HepG2 (cell line): ENCODE data around the gene UAP1L1. TPM values are rescaled to one million over a fixed set of nuclear protein-coding genes. Genes with fewer than 3 reads are reported as not detected.

Source experiments
- GABPB1 ChIP-seq: IDR thresholded peaks from 2 replicates; pipeline ENCODE4 v1.6.1; 2016; ENCODE audit warnings: mild to moderate bottlenecking, missing genetic modification reagents, moderate library complexity, missing compliant biosample characterization
- MED1 ChIP-seq: sonication (generic); formaldehyde crosslinking; IDR thresholded peaks from 2 replicates; pipeline ENCODE4 v1.4.0; 2020; ENCODE audit warnings: missing genetic modification reagents
- PHF21A ChIP-seq: sonication (generic); formaldehyde crosslinking; IDR thresholded peaks from 2 replicates; pipeline ENCODE4 v1.5.0; 2020; ENCODE audit warnings: mild to moderate bottlenecking, missing genetic modification reagents
- RBFOX2 ChIP-seq: fragments of 200-400 bp; formaldehyde crosslinking; IDR thresholded peaks from 2 replicates; pipeline ENCODE4 v1.6.1; 2017; ENCODE audit warnings: low read depth, mild to moderate bottlenecking, low read length
- ZBTB44 ChIP-seq: sonication (generic); formaldehyde crosslinking; IDR thresholded peaks from 2 replicates; pipeline ENCODE4 v1.4.0; 2020; ENCODE audit warnings: missing genetic modification reagents
- ZNF138 ChIP-seq: sonication (generic); formaldehyde crosslinking; IDR thresholded peaks from 2 replicates; pipeline ENCODE4 v1.5.0; 2020; ENCODE audit warnings: mild to moderate bottlenecking, low read depth, missing genetic modification reagents
- ZNF546 ChIP-seq: sonication (generic); formaldehyde crosslinking; conservative IDR thresholded peaks from 2 replicates; pipeline ENCODE4 v1.8.1; 2023; ENCODE audit warnings: mild to moderate bottlenecking, missing genetic modification reagents
- ZNF609 ChIP-seq: sonication (generic); formaldehyde crosslinking; IDR thresholded peaks from 2 replicates; pipeline ENCODE4 v1.4.0; 2020; ENCODE audit warnings: mild to moderate bottlenecking, missing genetic modification reagents, borderline replicate concordance
- polyA plus RNA-seq, 8 experiments: library from polyadenylated mRNA; depleted of rRNA in 3 of 8; stranded (reverse) in 7 of 8; unstranded in 1 of 8; fragments of >200 nt; fragmentation: Illumina TruSeq in 4 of 8; extraction: Trizol in 4 of 8; gene quantifications; 2 replicates each; pipeline versions ENCODE4 v1.2.1 to v1.2.3, GENCODE V29; 2011 to 2016; ENCODE audit warnings: low read depth in 4 of 8, missing spikeins in 1 of 8, mixed read lengths in 1 of 8; ENCODE audit not compliant: insufficient read depth in 1 of 8
- total RNA-seq, 5 experiments: library from RNA; depleted of rRNA; stranded (reverse); fragments of >200 nt; fragmentation: Illumina TruSeq; extraction: Trizol; gene quantifications; 2 replicates each; pipeline ENCODE4 v1.2.3, GENCODE V29; 2016; ENCODE audit warnings: low read depth in 1 of 5
- TF ChIP-seq, protein P1 (sequence below): sonication (generic); formaldehyde crosslinking; IDR thresholded peaks from 2 replicates; pipeline ENCODE4 v1.4.0; 2020; ENCODE audit warnings: missing genetic modification reagents

The UAP1L1 gene
- total and polyA plus RNA-seq, 2 of the 13 experiments (the other 11 are each of a cell fraction or from before 2014, with no cell fraction given): 5.4 to 6.4 TPM

DNA sequence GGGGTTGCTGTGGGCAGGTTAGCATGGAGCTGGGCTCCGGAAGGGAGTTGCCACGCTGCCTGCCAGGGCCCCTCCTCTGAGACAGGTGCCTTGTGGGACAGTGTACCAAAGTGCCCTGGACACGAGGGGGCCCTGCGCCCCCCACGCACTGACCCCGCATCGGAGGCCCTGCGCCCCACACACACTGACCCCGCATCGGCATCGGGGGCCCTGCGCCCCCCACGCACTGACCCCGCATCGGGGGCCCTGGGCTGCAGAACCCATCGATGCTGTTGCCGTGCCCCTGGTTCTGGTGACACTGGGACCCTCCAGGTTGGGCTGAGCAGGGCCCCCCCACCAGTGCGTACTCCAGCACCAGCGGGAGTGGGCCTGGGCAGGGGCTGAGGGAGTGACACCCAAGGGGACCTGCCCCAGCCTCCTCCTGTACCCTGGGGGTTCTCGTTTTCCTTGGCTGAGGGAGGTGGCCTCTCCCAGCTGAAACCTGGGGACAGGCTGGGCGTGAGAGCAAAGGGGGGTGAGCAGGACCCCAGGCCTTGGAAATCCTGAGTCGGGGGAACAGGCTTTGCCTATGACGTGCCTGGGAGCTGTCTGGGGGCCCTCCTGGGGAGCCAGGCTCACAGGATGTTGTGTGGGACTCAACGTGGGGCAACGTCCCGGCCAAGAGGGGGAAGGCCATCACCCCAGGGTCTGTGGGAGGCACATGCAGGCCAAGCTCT lies 13.8 kb upstream of the UAP1L1 start (continued):
- TF ChIP-seq, protein P1, sequence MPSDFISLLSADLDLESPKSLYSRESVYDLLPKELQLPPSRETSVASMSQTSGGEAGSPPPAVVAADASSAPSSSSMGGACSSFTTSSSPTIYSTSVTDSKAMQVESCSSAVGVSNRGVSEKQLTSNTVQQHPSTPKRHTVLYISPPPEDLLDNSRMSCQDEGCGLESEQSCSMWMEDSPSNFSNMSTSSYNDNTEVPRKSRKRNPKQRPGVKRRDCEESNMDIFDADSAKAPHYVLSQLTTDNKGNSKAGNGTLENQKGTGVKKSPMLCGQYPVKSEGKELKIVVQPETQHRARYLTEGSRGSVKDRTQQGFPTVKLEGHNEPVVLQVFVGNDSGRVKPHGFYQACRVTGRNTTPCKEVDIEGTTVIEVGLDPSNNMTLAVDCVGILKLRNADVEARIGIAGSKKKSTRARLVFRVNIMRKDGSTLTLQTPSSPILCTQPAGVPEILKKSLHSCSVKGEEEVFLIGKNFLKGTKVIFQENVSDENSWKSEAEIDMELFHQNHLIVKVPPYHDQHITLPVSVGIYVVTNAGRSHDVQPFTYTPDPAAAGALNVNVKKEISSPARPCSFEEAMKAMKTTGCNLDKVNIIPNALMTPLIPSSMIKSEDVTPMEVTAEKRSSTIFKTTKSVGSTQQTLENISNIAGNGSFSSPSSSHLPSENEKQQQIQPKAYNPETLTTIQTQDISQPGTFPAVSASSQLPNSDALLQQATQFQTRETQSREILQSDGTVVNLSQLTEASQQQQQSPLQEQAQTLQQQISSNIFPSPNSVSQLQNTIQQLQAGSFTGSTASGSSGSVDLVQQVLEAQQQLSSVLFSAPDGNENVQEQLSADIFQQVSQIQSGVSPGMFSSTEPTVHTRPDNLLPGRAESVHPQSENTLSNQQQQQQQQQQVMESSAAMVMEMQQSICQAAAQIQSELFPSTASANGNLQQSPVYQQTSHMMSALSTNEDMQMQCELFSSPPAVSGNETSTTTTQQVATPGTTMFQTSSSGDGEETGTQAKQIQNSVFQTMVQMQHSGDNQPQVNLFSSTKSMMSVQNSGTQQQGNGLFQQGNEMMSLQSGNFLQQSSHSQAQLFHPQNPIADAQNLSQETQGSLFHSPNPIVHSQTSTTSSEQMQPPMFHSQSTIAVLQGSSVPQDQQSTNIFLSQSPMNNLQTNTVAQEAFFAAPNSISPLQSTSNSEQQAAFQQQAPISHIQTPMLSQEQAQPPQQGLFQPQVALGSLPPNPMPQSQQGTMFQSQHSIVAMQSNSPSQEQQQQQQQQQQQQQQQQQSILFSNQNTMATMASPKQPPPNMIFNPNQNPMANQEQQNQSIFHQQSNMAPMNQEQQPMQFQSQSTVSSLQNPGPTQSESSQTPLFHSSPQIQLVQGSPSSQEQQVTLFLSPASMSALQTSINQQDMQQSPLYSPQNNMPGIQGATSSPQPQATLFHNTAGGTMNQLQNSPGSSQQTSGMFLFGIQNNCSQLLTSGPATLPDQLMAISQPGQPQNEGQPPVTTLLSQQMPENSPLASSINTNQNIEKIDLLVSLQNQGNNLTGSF (CRISPR knock-in tag): no peak
- TF ChIP-seq ZNF609 (CRISPR knock-in tag) (0 out of 2 replicates have a peak, but pooled peaks have one; percentile 11), RBFOX2 (peak; percentile 47; the same call in 1 of the 2 replicates), PHF21A (no peak), ZNF546 (CRISPR knock-in tag) (0 out of 2 replicates have a peak, but pooled peaks have one; percentile 53), ZBTB44 (CRISPR knock-in tag) (no peak), ZNF138 (CRISPR knock-in tag) (no peak), GABPB1 (CRISPR knock-in tag) (no peak), MED1 (CRISPR knock-in tag) (no peak)
